Activated CD4-positive, alpha-beta memory T cell treated with anti-CD3 and anti-CD28 coated beads, Interleukin-2, amount 10 ng/mL, durations not matched to agents 7 days and 5 days (primary cell): ENCODE data around the gene ANKRD42. TPM values are rescaled to one million over a fixed set of nuclear protein-coding genes. Genes with fewer than 3 reads are reported as not detected.

Experiments used
- CTCF ChIA-PET: fragments of 350-600 bp; sonication (Branson Sonifier 250); formaldehyde crosslinking; loops from one replicate; lab custom pipeline; 2021; ENCODE audit warnings: antibody characterized with exemption, inconsistent platforms; lab: Charles Lee
- POLR2A ChIA-PET: fragments of 350-600 bp; sonication (Branson Sonifier 250); formaldehyde crosslinking; loops from one replicate; lab custom pipeline; 2021; ENCODE audit warnings: antibody characterized with exemption; lab: Charles Lee
- DNase-seq: peaks from one replicate; pipeline ENCODE4 v3.0.0-alpha.2; 2020
- H3K27ac Mint-ChIP-seq: one replicate; pipeline ENCODE4 v1.8.0; 2021; ENCODE audit warnings: mild to moderate bottlenecking, mixed read lengths
- H3K27me3 Mint-ChIP-seq: one replicate; pipeline ENCODE4 v1.8.0; 2021; ENCODE audit warnings: mixed read lengths
- H3K36me3 Mint-ChIP-seq: one replicate; pipeline ENCODE4 v1.8.0; 2021; ENCODE audit warnings: low read depth, mixed read lengths
- H3K4me1 Mint-ChIP-seq: one replicate; pipeline ENCODE4 v1.8.0; 2021; ENCODE audit warnings: mixed read lengths
- H3K4me3 Mint-ChIP-seq: one replicate; pipeline ENCODE4 v1.8.0; 2021; ENCODE audit warnings: mild to moderate bottlenecking, mixed read lengths
- H3K9me3 Mint-ChIP-seq: one replicate; pipeline ENCODE4 v1.8.0; 2021; ENCODE audit warnings: mixed read lengths
- total RNA-seq, 2 experiments: library from RNA; stranded (reverse); gene quantifications; one replicate each; pipeline ENCODE4 v1.2.3, GENCODE V29; 2021

The ANKRD42 gene
- total RNA-seq, 2 experiments from 2014 or later, result 1.7 TPM

GRCh38 chr11:83285151-83285770 lies 91.7 kb downstream of the ANKRD42 start:
- POLR2A ChIA-PET, result interaction anchor here (0.8 to 2.9 kb wide), 14 partner anchors 9 to 424 kb away, joined by 3 to 35 read pairs (median 6); partner anchors contain the start of genes ANKRD42, DDIAS, PCF11 and PRCP
- peak overlapping the region; percentile 97 for H3K27ac Mint-ChIP-seq
- no peak for DNase-seq
- peaks cover 33% of the 10 kb centered on the region for H3K4me1 Mint-ChIP-seq
- CTCF ChIA-PET, result interaction anchor here (1.4 to 2.2 kb wide), 3 partner anchors 36 to 384 kb away, joined by 4 to 6 read pairs (median 6); partner anchors contain the start of genes DDIAS and PCF11
- peak overlapping the region; percentile 92 for H3K4me3 Mint-ChIP-seq
- H3K36me3 Mint-ChIP-seq, result peaks cover 21% of the 10 kb centered on the region
- peaks cover 3% of the 10 kb centered on the region for H3K9me3 Mint-ChIP-seq
- H3K27me3 Mint-ChIP-seq, result no peaks in the 10 kb centered on the region

- peaks cover 3% of the 10 kb centered on the region for H3K9me3 Mint-ChIP-seq
- H3K36me3 Mint-ChIP-seq, result peaks cover 18% of the 10 kb centered on the region
- peaks cover 33% of the 10 kb centered on the region for H3K4me1 Mint-ChIP-seq
- ChIA-PET POLR2A (interaction anchor here (0.8 to 2.9 kb wide), 14 partner anchors 9 to 425 kb away, joined by 3 to 35 read pairs (median 6); partner anchors contain the start of genes ANKRD42, DDIAS, PCF11 and PRCP), CTCF (interaction anchor here (1.4 to 1.6 kb wide), 2 partner anchors 129 to 384 kb away, joined by 4 to 6 read pairs; partner anchors contain the start of genes DDIAS and PCF11)
- H3K4me3 Mint-ChIP-seq, result peak within 1 kb of the TSS; percentile 92
- no peaks in the 10 kb centered on the region for H3K27me3 Mint-ChIP-seq
- peak within 1 kb of the TSS; percentile 97 for H3K27ac Mint-ChIP-seq
- peak; percentile 95 for DNase-seq
Observed at GRCh38 chr11:83285771-83286528, 92.4 kb downstream of the ANKRD42 start, which contains the start of gene CCDC90B. CCDC90B (minus strand) TSS chr11:83286367; CDS start chr11:83285972, 395 bp downstream.

- CTCF ChIA-PET, result no interaction called here
- Mint-ChIP-seq H3K4me1 (peaks cover 31% of the 10 kb centered on the region), H3K27me3 (peaks cover 4% of the 10 kb centered on the region), H3K9me3 (peaks cover 3% of the 10 kb centered on the region), H3K36me3 (peaks cover 13% of the 10 kb centered on the region), H3K27ac (no peak overlapping the region), H3K4me3 (no peak overlapping the region)
- no peak for DNase-seq
- POLR2A ChIA-PET, result no interaction called here
Observed at GRCh38 chr11:83287631-83288030, 94.1 kb downstream of the ANKRD42 start.

- H3K27ac Mint-ChIP-seq, result no peak overlapping the region
- no peak for DNase-seq
- CTCF ChIA-PET, result interaction anchor here (0.8 to 3.3 kb wide), 25 partner anchors 10 to 535 kb away, joined by 3 to 20 read pairs (median 5); partner anchors contain the start of genes ANKRD42 and PRCP
- H3K4me1 Mint-ChIP-seq, result peaks cover 5% of the 10 kb centered on the region
- H3K4me3 Mint-ChIP-seq, result no peak overlapping the region
- H3K36me3 Mint-ChIP-seq, result no peaks in the 10 kb centered on the region
- H3K27me3 Mint-ChIP-seq, result peaks cover 16% of the 10 kb centered on the region
- POLR2A ChIA-PET, result interaction anchor here (0.6 to 1.6 kb wide), 5 partner anchors 16 to 608 kb away, joined by 3 to 4 read pairs (median 4); partner anchors contain the start of genes DDIAS and PRCP
- H3K9me3 Mint-ChIP-seq, result no peaks in the 10 kb centered on the region
Observed at GRCh38 chr11:83292709-83293456, 99.4 kb downstream of the ANKRD42 start.

GRCh38 chr11:83293457-83293774 lies 99.9 kb downstream of the ANKRD42 start:
- POLR2A ChIA-PET, result interaction anchor here (1.1 to 1.6 kb wide), 2 partner anchors 217 to 393 kb away, joined by 3 to 4 read pairs; partner anchors contain the start of gene PRCP
- no peaks in the 10 kb centered on the region for H3K36me3 Mint-ChIP-seq
- peaks cover 16% of the 10 kb centered on the region for H3K27me3 Mint-ChIP-seq
- DNase-seq, result no peak
- H3K9me3 Mint-ChIP-seq, result no peaks in the 10 kb centered on the region
- H3K27ac Mint-ChIP-seq, result no peak overlapping the region
- CTCF ChIA-PET, result interaction anchor here (0.8 to 3.3 kb wide), 23 partner anchors 9 to 535 kb away, joined by 3 to 20 read pairs (median 5); partner anchors contain the start of genes ANKRD42 and PRCP
- no peak overlapping the region for H3K4me3 Mint-ChIP-seq
- H3K4me1 Mint-ChIP-seq, result peaks cover 5% of the 10 kb centered on the region

GRCh38 chr11:83294208-83294607 lies 100.7 kb downstream of the ANKRD42 start:
- Mint-ChIP-seq H3K27me3 (peaks cover 16% of the 10 kb centered on the region), H3K4me3 (no peak overlapping the region), H3K27ac (no peak overlapping the region), H3K4me1 (peaks cover 5% of the 10 kb centered on the region), H3K36me3 (no peaks in the 10 kb centered on the region), H3K9me3 (no peaks in the 10 kb centered on the region)
- ChIA-PET CTCF (interaction anchor here (2.9 to 3.3 kb wide), 3 partner anchors 11 to 21 kb away, joined by 11 to 20 read pairs (median 16); no protein-coding TSS in a partner anchor), POLR2A (no interaction called here)
- no peak for DNase-seq

Other genes starting within 250 kb of the ANKRD42 start
- gene RAB30, start 121.8 kb upstream of the ANKRD42 start, total RNA-seq, result 10 to 100 TPM in 1 of 2 experiments, 1 to 10 TPM in 1; 9.9 to 10.2 TPM
- 10 to 100 TPM; 74.6 to 80.0 TPM for gene PCF11, start 36.6 kb upstream of the ANKRD42 start, total RNA-seq
- 10 to 100 TPM; 29.7 to 31.5 TPM for gene CCDC90B, start 92.7 kb downstream of the ANKRD42 start, total RNA-seq